HG03439 (cell line): ENCODE results near the gene ATG7.
"Not testable (repeated sequence)": the region's sequence is repeated elsewhere in the genome, so short reads cannot be mapped to it uniquely, and the experiment has no call there.

ENCODE experiments used
- ATAC-seq: cut with Tn5 transposase; IDR thresholded peaks from one replicate; pipeline ENCODE4 v1.9.1; 2021; ENCODE audit warnings: mild to moderate bottlenecking, moderate library complexity; ENCODE audit not compliant: unreplicated experiment

Gene ATG7

DNA sequence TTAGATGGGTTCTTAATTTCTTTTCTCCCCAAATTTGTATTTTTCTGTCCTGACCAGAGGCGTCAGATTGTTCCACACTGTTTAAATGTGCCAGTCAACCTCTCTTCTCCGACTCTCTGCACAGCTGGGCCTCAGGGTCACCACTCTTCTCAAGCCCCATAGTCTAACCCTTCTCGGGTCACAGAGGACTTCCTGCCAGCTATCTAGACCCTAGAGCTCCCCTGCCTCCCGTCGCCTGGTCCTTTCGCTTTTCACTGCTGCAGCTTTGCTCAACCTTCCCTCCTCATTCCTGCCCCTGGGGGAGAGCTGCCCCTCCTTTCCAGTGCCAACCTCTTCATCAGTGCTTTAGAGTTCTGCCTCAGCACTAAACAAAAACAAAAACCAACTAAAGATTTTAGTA is 151.7 kb downstream of the ATG7 start:
- no peak for ATAC-seq

DNA sequence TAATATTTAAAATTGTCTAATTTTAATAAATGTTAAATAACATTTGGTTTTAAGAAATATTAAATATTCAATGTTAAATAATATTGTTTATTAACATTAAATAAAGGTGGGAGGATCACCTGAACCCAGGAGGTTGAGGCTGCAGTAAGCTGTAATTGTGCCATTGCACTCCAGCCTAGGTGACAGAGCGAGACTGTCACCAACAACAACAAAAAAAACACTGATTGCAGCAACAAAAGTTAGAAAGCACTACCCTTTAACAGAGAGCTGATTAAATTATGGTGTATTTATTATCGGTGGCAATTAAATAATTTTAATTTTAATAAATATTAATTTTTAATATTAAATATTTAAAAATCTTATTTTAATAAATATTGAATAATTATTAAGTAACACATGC is 152.1 kb downstream of the ATG7 start:
- ATAC-seq: no peak

DNA sequence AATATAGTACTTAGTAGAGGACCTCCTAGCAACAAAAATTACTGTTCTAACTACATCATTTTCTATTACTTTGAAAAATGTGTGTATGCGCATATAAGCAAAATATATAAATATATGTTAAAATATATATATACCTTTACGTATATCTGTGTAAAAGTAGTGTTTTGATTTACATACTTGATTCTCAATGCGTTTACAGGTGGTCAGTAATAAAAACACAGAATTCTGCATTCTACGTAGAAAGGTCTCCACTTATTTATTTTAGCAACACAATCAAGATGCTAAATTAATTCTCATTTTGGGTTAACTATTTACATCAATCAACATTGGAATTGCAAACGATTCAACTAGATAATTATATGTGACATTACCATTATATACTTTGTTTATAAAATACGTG is 158.0 kb downstream of the ATG7 start:
- ATAC-seq: no peak

DNA sequence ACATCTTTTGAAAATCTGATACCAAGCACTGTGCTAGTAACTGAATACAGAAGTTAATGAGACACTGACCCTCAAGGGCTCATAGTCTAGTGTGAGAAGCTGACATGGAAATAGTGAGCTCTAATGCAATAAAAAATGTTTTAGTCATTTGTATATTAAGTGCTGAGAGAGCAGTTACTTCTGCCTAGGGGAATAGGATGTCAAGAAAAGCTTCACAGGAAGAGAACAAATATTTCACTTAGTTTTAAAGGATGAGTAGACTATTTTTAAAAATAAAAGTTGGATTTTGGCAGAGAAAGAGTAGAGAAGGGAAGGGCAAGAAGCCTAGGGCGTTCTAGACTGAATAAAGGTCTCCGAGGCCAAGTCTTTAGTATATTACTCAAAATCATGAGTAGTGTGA is 158.4 kb downstream of the ATG7 start:
- ATAC-seq: no peak

DNA sequence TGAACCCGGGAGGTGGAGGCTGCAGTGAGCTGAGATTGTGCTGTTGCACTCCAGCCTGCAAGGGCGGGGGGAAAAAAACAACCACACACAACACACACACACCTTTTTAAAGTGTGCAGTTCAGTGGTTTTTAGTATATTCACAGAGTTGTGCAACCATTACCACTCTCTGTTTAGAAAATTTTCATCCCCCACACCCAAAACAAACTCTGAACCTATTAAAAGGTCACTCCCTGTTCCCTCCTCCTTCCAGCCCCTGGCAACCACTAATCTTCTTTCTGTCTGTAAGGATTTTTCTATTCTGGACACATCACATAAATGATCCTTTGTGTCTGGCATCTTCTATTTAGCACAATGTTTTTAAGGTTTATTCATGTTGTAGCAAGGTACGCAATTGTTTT is 159.1 kb downstream of the ATG7 start:
- ATAC-seq: no peak

DNA sequence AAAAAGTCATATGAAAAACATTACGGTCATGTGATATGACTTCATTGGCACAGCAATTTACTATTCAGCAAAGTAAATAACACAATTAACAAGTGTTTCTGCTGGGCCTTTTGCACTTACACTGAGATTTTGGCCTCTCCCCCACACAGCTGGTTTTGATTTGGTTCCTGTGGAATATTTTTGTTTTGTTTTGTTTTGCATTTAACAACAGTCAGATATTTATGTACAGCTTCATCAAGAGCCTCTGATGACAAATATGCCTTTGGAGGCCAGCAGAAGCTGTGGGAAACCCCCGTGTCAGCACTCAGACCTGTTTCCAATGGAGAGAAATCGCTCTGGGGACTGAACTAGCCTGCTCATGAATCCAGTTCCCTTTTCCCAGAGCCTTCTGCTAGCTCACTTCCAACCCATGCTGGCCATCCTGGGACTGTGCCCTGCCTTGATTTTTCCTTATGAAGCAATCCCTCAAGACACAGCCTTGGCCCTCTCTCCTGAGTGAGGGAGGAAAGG is 161.9 kb downstream of the ATG7 start:
- no peak for ATAC-seq

DNA sequence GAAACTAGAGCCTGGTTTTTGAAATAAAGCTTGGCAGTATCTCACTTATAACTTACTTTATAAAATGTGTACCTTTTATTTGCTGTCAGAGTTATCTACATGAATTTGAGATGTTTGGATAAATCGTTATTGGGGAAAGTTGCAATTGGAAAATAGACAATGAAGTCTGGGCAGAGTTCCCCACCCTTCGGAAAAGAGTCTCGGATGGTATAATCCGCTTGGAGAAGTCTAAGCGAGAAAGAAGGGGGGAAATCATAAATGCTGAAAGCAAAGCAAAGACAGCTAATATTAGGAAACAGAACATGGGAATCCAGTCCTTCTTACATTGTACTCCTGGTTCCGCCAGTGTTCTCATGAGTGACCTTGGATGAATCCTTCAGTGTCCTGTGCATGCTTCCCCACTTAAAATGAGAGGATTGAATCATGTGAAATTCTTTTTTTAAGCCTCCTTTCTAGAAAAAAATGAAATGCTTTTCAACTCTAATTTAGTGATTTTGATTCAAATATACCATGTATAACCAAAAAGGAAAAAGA is 162.4 kb downstream of the ATG7 start:
- no peak for ATAC-seq

DNA sequence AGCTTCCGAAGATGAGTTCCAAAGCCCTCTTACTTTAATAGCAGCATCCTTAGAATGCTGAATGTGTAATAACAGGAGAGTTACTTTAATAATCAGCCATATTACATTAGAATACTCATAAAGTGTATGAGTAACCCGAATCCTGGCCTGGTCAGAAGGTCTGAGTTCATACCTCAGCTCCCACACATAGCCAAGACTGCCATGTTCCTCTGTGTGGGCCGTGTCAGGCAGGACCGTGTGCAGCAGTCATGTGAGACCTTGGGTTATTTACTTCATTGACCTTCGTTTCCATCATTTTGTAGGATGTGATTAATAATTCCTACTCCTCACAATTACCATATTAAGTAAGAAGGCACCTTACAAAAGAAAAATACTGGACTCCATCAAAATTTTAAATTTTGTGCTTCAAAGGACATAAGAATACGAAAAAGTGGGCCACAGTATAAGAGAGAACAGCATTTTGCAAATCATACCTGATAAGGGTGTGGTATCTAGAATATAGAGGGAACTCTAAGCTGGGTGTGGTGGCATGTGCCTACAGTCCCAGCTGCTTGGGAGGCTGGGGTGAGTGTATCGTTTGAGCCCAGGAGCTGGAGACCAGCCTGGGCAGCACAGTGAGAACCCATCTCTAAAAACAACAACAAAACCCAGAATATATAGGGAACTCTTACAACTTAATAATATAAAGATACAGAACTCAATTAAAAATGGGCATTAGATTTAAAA is 163.4 kb downstream of the ATG7 start:
- ATAC-seq: no peak

DNA sequence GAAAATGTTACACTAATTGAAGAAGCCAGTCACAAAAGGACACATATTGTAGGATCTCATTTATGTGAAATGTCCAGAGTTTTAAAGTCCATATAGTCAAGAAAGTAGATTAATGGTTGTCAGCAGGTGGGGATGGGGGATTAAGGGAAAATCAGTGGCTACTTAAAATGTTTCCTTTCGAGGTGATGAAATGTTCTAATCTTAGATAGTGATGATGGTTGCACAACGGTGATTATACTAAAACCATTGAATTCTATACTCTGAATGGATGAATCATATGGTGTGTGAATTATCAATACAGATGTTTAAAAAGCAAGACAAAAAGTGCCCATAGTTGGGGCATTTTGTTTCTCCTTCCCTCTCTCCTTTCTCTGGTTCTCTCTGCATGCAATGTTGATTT is 164.6 kb downstream of the ATG7 start:
- ATAC-seq: no peak

DNA sequence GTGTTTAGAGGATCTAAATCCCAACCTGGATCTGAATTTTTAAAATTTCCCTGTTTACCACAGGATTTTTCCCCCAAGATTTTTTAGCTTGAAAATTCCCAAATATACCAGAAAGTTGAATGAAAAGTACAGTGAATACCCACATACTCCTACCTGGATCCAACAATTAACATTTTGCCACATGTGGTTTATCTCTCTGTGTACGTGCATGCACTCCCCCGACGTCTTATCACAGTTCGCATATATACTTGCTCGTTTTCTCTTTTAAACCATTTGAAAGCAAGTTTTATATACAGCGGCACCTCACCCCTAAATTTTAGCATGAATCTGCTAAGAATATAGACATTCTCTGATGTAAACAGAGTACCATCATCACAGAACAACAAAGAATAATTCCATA is 165.3 kb downstream of the ATG7 start:
- ATAC-seq: no peak

DNA sequence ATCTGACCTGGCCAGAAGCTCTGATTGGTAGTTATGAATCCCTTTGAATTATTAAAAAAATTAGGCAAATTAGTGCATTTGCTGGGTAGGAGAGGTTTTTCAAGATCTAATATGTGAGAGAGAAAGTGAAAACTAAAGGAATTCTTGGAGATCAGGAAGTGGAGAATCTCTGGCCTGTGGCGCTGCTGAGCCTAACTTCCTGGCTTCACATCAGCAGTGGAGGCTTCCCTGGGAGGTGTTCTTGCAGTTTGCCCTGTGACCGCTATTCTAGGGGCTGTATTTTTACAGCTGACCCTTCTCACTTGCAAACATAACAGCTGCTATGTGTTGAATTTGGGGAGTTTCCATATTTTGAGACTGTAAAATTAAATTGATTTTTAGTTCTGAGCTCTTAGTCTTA is 166.4 kb downstream of the ATG7 start:
- ATAC-seq: no peak

DNA sequence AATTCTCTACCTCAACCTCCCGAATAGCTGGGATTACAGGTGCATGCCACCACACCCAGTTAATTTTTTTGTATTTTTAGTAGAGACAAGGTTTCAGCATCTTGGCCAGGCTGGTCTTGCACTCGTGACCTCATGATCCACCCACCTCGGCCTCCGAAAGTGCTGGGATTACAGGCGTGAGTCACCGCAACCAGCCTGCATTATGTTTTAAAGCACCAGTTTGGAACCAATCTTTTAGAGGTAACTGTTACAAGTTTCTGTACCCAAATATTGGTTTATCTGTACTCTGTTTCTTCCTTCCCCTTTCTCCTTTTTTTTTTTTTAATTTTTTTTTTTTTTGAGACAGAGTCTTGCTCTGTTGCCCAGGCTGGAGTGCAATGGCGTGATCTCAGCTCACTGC is 169.1 kb downstream of the ATG7 start:
- ATAC-seq: not testable (repeated sequence)

DNA sequence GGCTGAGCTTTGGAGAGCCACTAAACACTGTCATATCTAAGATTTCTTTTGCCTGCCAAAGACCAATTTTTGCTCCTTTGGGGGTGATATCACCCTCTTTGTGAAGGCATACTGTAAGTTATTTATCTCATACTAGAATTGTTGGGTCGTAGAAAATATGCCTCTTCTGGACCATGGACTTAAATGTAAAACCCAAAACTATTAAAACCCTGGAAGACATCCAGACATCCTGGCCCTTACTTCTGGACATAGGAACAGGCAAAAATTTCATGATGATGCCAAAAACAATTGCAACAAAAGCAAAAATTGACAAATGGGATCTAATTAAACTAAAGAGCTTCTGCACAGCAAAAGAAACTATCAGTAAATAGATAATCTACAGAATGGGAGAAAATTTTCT is 172.2 kb downstream of the ATG7 start:
- ATAC-seq: no peak

DNA sequence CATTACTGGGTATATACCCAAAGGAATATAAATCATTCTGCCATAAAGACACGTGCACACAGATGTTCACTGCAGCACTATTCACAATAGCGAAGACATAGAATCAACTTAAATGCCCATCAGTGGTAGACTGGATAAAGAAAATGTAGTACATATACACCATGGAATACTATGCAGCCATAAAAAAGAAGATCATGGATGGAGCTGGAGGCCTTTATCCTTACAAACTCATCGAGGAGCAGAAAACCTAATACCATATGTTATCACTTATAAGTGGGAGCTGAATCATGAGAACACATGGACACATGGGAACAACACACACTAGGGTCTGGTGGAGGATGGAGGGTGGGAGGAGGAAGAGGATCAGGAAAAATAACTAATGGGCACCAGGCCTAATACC is 173.0 kb downstream of the ATG7 start:
- ATAC-seq: not testable (repeated sequence)

DNA sequence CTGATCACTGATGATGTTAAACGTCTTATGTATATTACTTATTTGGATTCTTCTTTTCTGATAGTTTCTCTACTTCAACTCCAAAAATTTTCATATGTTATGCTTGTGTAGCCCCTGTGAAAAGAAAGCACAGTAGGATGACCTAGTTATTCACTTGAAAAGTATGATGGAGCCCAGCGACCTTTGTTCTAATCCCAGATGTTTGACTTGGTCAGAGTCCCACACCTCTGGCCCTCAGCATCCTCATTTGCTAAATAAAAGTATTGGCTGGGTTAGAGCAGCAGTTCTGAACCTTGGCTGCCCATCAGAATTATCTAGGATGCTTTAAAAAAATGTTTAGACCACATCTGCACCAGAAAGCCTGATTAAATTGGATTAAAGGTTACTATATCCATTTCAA is 173.7 kb downstream of the ATG7 start:
- ATAC-seq: no peak

DNA sequence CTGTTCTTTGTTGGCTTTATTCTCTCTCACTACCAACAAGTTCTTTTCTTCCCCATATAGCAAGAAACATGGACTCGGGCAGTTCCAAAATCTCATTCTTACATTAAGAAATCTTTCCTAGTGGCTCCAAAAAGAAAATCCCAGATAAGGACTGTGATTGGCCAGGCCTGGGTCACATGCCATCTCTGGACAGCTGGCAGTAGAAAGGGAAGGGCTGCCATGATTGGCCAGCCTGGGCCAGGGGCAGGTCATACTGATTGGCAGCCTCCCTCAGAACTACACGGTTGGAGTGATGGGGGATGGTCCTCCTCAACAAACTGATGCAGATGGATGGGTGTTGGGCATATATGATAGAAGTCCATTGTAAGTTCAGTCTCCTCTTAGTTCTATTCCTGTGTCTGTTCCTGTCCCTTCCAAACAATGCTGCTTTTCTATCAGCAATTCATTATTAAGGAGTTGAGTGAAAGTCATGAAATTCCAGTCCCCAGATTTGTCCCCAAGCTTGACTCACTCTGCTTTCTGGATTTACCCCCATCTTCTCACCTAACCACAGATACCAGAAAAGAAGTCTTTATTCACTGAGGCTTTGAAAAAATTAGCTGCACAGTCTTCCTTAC is 175.5 kb downstream of the ATG7 start:
- no peak for ATAC-seq

DNA sequence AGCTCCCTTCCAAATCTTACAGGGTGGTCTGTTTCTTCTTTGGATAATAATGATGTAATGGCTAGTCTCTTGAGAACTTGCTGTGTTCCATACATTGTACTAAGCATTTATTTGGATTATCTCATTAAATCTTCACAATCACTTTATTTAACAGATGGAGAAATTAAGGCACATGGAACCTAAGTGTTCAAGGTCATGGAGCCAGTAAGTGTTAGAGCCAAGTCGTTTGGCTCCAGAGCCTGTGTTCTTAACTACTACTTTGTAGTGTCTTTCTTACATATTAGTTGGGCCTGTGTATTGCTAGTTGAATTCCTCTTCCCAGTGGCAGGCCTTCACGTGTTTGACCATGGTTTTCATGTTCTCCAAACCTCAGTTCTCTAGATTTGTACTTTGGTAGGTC is 177.8 kb downstream of the ATG7 start:
- no peak for ATAC-seq

DNA sequence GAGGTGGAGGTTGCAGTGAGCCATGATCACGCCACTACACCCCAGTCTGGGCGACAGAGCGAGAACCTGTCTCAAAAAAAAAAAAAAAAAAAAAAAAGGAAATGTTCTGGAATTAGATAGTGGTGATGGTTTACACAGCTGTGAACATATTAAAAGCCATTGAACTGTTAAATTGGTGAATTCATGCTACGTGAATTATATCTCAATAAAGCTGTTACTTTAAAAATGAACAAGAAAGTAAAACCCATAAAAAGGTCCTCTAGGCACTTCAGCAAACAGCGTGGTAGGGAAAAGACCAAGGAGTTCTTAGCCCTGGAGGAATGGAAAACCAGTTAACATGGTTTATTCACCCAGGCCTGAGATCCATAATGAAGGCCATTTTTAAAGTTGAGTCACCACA is 180.1 kb downstream of the ATG7 start:
- ATAC-seq: no peak

DNA sequence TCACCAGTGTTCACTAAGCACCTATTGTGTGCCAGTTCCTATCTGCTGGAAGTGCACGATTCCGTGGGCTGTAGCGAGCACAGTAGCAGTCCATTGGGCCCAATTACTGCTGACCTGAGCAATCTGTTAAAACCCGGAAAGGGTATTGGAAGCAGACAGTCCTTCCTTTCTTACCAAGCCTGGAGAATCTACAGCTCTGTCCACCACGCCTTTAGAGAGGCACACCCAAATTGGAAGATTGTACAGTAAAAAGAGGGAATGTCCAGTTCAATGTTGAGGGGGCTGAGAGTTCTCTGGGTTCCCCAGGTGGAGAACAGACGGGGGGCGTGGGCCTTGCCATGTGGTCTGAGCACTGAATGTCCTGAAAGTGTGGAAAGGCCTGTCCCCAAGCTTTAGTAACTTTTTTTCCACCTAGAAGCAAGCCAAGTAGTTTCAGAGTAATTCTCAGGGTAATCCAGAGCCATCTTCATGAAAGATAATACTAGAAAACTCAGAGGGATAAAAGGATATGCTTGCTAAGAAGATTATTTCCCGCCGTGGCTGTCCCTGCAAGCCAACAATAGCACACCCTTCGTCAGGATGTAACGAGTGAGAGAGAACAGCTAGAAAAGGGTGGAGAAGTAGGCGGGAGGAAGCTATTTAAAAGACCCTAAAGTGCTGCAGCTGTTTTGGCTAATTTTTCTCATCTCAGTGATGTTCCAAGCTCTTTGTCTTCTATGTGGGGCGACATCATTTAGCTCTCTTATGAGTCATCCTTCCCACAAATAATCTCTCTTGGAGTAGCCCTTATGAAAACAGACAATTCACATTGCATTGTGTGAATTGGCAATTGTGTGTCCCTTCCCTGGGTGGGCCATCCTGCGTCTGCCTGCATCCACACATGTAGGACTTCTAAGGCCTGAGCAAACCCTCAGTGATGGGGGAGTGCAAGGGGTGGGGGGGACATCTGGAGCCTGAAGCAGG is 181.0 kb downstream of the ATG7 start:
- no peak for ATAC-seq

DNA sequence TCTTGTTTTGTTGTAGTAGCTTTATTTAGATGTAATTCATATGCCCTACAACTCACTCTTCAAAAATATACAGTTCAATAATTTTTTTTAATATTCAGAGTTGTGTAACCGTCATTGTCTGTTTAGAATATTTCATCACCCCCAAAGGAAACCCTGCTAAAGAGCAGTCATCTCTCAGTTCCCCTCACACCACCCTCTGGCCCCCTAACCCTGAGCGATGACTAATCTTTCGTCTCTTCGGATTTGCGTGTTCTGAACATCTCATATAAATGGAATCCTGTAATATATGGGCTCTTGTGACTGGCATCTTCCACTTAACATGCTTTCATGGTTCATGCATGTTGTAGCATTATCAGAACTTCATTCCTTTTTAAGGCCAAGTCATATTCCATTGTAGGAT is 183.8 kb downstream of the ATG7 start:
- no peak for ATAC-seq

DNA sequence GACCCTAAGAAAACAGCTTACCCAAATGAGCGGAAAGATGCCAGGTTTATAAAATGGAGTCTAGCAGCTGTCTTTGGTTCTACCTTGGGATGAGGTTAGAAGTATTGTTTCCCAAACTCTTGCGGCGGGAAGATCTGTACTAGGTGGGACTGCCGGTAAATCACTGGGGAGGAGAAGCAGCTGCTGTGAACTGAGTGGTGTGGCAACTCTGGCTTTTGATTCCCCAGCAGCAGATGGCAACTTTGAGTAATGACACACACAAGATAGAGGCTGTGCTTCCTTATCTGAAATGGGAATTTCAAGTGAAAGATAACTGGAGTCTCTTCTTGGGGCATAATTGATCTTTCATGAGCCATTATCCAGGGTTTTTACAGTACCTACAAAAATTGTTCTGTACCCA is 184.9 kb downstream of the ATG7 start:
- ATAC-seq: no peak
